ENCODE measurements around the gene IRS2. TPM values are rescaled to one million over a fixed set of nuclear protein-coding genes. Genes with fewer than 3 reads are reported as not detected.

IRS2 gene
- total RNA-seq, 6 donors from 2014 or later: 31.8 to 67.9 (median 46.4) TPM

DNA sequence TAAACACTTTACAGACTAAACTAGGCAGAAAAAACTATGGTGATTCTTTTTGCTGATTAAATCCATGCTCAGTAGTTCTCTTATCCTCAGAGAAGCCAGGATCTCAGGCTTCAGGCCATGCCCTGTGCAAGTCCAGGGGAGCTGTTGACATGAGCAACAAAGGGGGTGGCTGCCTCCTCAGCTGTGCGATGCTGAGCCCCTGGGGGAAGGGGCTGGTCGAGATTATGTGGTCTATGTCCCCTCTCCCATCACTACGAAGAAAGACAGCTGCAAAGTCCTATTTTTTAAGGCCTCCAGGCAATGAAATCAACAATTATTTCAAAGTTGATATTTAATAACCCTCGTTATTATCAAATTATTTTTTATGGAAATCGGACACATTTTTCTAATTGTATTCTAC lies 37.0 kb downstream of the IRS2 start:
- ATAC-seq (ENCODE audit: low FRiP score in 2 of 2) (no peak), DNase-seq (no peak)
- TF ChIP-seq POLR2AphosphoS5 (IDR thresholded peaks at IDR 0.05) (no peak), EP300 (IDR thresholded peaks at IDR 0.05) (no peak), POLR2A (IDR thresholded peaks at IDR 0.05) (no peak)
- TF ChIP-seq, protein P1, sequence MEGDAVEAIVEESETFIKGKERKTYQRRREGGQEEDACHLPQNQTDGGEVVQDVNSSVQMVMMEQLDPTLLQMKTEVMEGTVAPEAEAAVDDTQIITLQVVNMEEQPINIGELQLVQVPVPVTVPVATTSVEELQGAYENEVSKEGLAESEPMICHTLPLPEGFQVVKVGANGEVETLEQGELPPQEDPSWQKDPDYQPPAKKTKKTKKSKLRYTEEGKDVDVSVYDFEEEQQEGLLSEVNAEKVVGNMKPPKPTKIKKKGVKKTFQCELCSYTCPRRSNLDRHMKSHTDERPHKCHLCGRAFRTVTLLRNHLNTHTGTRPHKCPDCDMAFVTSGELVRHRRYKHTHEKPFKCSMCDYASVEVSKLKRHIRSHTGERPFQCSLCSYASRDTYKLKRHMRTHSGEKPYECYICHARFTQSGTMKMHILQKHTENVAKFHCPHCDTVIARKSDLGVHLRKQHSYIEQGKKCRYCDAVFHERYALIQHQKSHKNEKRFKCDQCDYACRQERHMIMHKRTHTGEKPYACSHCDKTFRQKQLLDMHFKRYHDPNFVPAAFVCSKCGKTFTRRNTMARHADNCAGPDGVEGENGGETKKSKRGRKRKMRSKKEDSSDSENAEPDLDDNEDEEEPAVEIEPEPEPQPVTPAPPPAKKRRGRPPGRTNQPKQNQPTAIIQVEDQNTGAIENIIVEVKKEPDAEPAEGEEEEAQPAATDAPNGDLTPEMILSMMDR (IDR thresholded peaks at IDR 0.05): no peak
- Histone ChIP-seq H3K4me3 (no peak overlapping the region), H3K9me3 (no peaks in the 10 kb centered on the region), H3K27ac (no peak overlapping the region), H3K27me3 (no peaks in the 10 kb centered on the region), H3K4me1 (peaks cover 0 to 6% (median 3%) of the 10 kb centered on the region in 4 donors), H3K36me3 (peaks cover 3 to 21% (median 11%) of the 10 kb centered on the region in 4 donors)
- 86 to 88% methylated on average over 5 of the region's 5 CpGs for WGBS, 2 donors

DNA sequence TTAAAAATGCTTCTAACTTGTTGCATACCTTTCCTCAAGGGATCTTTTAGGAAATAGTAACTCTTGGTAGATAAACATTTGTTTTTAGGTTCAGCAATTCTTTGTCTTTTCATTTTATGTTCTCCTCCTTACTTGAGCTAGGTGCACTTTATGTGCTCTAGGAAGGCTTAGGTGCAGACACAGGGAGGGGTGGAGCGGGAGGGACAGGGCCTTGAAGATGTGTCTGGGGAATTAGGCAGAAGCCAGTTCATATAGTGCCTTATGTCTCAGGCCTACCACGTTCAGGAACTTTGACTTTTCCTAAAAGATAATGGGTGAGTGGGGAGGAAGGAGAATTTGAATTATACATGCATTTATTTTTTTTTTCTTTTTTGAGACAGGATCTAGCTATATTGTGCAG lies 37.7 kb downstream of the IRS2 start:
- WGBS, 2 donors: 50 to 67% methylated on average over 2 of the region's 2 CpGs
- H3K27me3 ChIP-seq: no peaks in the 10 kb centered on the region
- no peak overlapping the region for H3K4me3 ChIP-seq
- H3K9me3 ChIP-seq: no peaks in the 10 kb centered on the region
- no peak overlapping the region for H3K27ac ChIP-seq
- peaks cover 3 to 17% (median 10%) of the 10 kb centered on the region in 4 donors for H3K36me3 ChIP-seq
- ATAC-seq (ENCODE audit: low FRiP score in 2 of 2) (no peak), DNase-seq (no peak)
- no peak for TF ChIP-seq POLR2A (IDR thresholded peaks at IDR 0.05)
- no peak for TF ChIP-seq EP300 (IDR thresholded peaks at IDR 0.05)
- no peak for TF ChIP-seq POLR2AphosphoS5 (IDR thresholded peaks at IDR 0.05)
- TF ChIP-seq, protein P1 (IDR thresholded peaks at IDR 0.05): no peak
- H3K4me1 ChIP-seq: peaks cover 0 to 13% (median 10%) of the 10 kb centered on the region in 4 donors

DNA sequence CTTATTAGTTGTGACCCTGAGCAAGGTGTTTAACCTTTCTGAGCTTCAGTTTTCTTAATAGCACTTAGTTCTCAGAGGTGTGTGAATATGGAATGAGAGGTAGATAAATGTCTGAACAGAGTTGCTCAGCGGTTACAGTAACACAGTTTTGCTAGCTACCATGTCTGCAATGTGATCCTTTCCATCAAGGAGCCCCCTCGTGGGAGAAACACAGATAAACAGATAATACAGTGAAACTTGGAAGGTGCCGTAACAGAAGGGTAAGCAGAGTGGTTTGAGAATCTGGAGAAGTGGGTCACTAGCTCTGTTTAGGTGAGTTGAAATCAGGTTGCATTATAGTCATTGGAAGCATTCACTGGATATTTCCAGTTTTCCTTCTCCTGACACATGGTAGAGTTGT lies 38.9 kb downstream of the IRS2 start:
- Histone ChIP-seq H3K9me3 (no peaks in the 10 kb centered on the region), H3K4me1 (peaks cover 0 to 15% (median 10%) of the 10 kb centered on the region in 4 donors), H3K27me3 (no peaks in the 10 kb centered on the region), H3K36me3 (peaks cover 0 to 7% (median 3%) of the 10 kb centered on the region in 4 donors), H3K27ac (no peak overlapping the region), H3K4me3 (no peak overlapping the region)
- WGBS, 2 donors: 62 to 66% methylated on average over 3 of the region's 3 CpGs
- ATAC-seq (ENCODE audit: low FRiP score in 2 of 2): no peak
- TF ChIP-seq, protein P1 (IDR thresholded peaks at IDR 0.05): no peak
- TF ChIP-seq EP300 (IDR thresholded peaks at IDR 0.05) (no peak), POLR2AphosphoS5 (IDR thresholded peaks at IDR 0.05) (no peak), POLR2A (IDR thresholded peaks at IDR 0.05) (no peak)
- no peak for DNase-seq

DNA sequence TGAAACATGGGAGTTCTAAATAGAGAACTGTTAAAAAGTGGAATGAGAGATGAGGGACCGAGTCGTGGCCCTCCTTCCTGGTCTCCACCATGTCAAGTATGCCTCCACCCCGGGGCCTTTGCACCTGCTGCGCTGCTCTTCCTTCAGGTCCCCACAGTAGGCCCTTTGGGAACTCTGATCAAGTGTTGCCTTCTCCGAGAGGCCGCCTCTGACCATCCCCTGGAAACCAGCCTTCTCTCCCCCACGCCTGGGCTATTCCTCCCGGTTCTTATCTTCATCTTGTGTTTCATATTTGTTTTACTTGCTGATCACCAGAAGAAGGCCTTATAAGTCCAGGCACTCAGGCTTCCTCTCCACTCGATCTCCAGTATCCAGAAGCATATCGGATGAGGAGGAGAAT lies 40.0 kb downstream of the IRS2 start:
- H3K27me3 ChIP-seq: no peaks in the 10 kb centered on the region
- H3K4me3 ChIP-seq: no peak overlapping the region
- no peaks in the 10 kb centered on the region for H3K36me3 ChIP-seq
- peaks cover 0 to 15% (median 10%) of the 10 kb centered on the region in 4 donors for H3K4me1 ChIP-seq
- H3K27ac ChIP-seq: no peak overlapping the region
- no peak for TF ChIP-seq POLR2AphosphoS5 (IDR thresholded peaks at IDR 0.05)
- TF ChIP-seq, protein P1 (IDR thresholded peaks at IDR 0.05): no peak
- no peak for TF ChIP-seq EP300 (IDR thresholded peaks at IDR 0.05)
- TF ChIP-seq POLR2A (IDR thresholded peaks at IDR 0.05): no peak
- H3K9me3 ChIP-seq: no peaks in the 10 kb centered on the region
- ATAC-seq (ENCODE audit: low FRiP score in 2 of 2) (no peak), DNase-seq (no peak)
- WGBS, 2 donors: 88 to 95% methylated on average over 10 of the region's 10 CpGs

DNA sequence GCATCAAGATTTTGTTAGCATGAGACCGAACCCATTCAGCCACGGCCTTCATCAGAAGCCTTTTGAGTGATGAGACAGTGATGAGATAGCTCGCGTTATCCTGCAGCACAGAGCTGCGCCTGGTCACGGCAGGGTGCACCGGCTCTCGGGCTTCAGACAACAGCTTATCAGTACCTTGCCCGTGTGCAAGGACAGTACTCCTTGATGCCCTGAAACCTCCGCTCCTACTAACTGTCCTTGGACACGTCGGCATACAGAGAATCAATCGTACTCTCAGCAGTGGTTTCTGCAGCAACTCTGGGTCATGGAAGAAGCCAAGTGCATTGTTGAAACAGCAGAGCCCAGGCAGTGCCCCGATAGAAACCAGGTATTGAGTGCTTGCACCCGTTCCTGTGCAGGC lies 40.7 kb downstream of the IRS2 start:
- Histone ChIP-seq H3K27ac (no peak overlapping the region), H3K36me3 (no peaks in the 10 kb centered on the region), H3K27me3 (no peaks in the 10 kb centered on the region), H3K4me1 (peaks cover 0 to 15% (median 10%) of the 10 kb centered on the region in 4 donors), H3K9me3 (no peaks in the 10 kb centered on the region), H3K4me3 (no peak overlapping the region)
- TF ChIP-seq EP300 (IDR thresholded peaks at IDR 0.05): no peak
- no peak for TF ChIP-seq POLR2A (IDR thresholded peaks at IDR 0.05)
- TF ChIP-seq POLR2AphosphoS5 (IDR thresholded peaks at IDR 0.05): no peak
- TF ChIP-seq, protein P1 (IDR thresholded peaks at IDR 0.05): no peak
- ATAC-seq (ENCODE audit: low FRiP score in 2 of 2) (no peak), DNase-seq (no peak)
- WGBS, 2 donors: 79 to 88% methylated on average over 5 to 15 of the region's 15 CpGs

Data from upper lobe of left lung (tissue), 6 donors.